K562 (cell line): Measurements from ENCODE around the gene TRIM36. TPM values are rescaled to one million over a fixed set of nuclear protein-coding genes. Genes with fewer than 3 reads are reported as not detected.

ENCODE experiments used
- CREB1 ChIP-seq, 2 experiments: sonication (generic) in 1 of 2; formaldehyde crosslinking in 1 of 2; IDR thresholded peaks; 2 replicates each; pipeline versions ENCODE4 v1.6.1 to v1.8.0; 2012 to 2022; ENCODE audit warnings: inconsistent platforms in 1 of 2, mild to moderate bottlenecking in 1 of 2, missing genetic modification reagents in 1 of 2, moderate library complexity in 1 of 2
- ETV6 ChIP-seq, 3 experiments: fragments of 150-350 bp in 1 of 3; sonication (generic) in 1 of 3; formaldehyde crosslinking in 1 of 3; IDR thresholded peaks; 2 replicates each; pipeline versions ENCODE4 v1.6.1 to v1.8.0; 2014 to 2022; ENCODE audit warnings: borderline replicate concordance in 2 of 3, low read depth in 2 of 3, antibody characterized with exemption in 1 of 3, low read length in 1 of 3, mild to moderate bottlenecking in 1 of 3, missing genetic modification reagents in 1 of 3
- HNRNPLL ChIP-seq: fragments of 200-400 bp; formaldehyde crosslinking; IDR thresholded peaks from 2 replicates; pipeline ENCODE4 v1.6.1; 2017; ENCODE audit warnings: low read length, low read depth, mild to moderate bottlenecking; ENCODE audit not compliant: poor library complexity, severe bottlenecking
- NCOA4 ChIP-seq: fragments of 450-650 bp; IDR thresholded peaks from 2 replicates; pipeline ENCODE4 v1.6.1; 2018; ENCODE audit warnings: mild to moderate bottlenecking; ENCODE audit not compliant: partially characterized antibody
- PHB ChIP-seq: fragments of 250-450 bp; sonication (Bioruptor Pico); IDR thresholded peaks from 2 replicates; pipeline ENCODE4 v1.5.0; 2021
- RBM22 ChIP-seq: fragments of 200-400 bp; formaldehyde crosslinking; IDR thresholded peaks from 2 replicates; pipeline ENCODE4 v1.6.1; 2018; ENCODE audit warnings: low read length, low read depth; ENCODE audit not compliant: poor library complexity, severe bottlenecking
- SMAD4 ChIP-seq: fragments of 250-450 bp; sonication (Bioruptor Pico); conservative IDR thresholded peaks from 2 replicates; pipeline ENCODE4 v1.8.0; 2021; ENCODE audit warnings: inconsistent platforms, mild to moderate bottlenecking, moderate library complexity
- ZNF444 ChIP-seq: fragments of 250-450 bp; sonication (Bioruptor Pico); IDR thresholded peaks from 2 replicates; pipeline ENCODE4 v1.4.0; 2020; ENCODE audit warnings: mild to moderate bottlenecking, moderate library complexity
- polyA plus RNA-seq, 8 experiments: library from polyadenylated mRNA; depleted of rRNA in 4 of 8; stranded (reverse) in 5 of 8; unstranded in 3 of 8; fragments of >200 nt; fragmentation: Nextera tagmentation in 2 of 8; fragmentation: Illumina TruSeq in 1 of 8; extraction: Ambion mirVana in 2 of 8; extraction: Trizol in 1 of 8; gene quantifications; 2 replicates each; pipeline versions ENCODE4 v1.2.1 to v1.2.3, GENCODE V29; 2011 to 2014; ENCODE audit warnings: inconsistent platforms in 1 of 8, missing spikeins in 1 of 8
- total RNA-seq, 7 experiments: library from RNA; depleted of rRNA in 6 of 7; stranded (reverse); fragments of >200 nt in 6 of 7; fragmentation: Illumina TruSeq in 2 of 7; extraction: Trizol in 2 of 7; gene quantifications; 2 replicates each; pipeline versions ENCODE4 v1.2.1 to v1.2.3, GENCODE V29; 2011 to 2021; ENCODE audit warnings: low replicate concordance in 1 of 7
- TF ChIP-seq, protein P1 (sequence below), 2 experiments: IDR thresholded peaks; 2 replicates each; pipeline ENCODE4 v1.6.1; 2012; ENCODE audit warnings: improper control_type of control experiment in 2 of 2, low read depth in 2 of 2, low read length in 2 of 2, borderline replicate concordance in 1 of 2
- TF ChIP-seq, protein P2 (sequence below), 2 experiments: fragments of 450-650 bp in 1 of 2; sonication (generic) in 1 of 2; formaldehyde crosslinking in 1 of 2; IDR thresholded peaks in 1 of 2; conservative IDR thresholded peaks in 1 of 2; 2 replicates each; pipeline versions ENCODE4 v1.6.1 to v1.8.1; 2016 to 2023; ENCODE audit warnings: mild to moderate bottlenecking in 2 of 2, moderate library complexity in 2 of 2, inconsistent platforms in 1 of 2, missing genetic modification reagents in 1 of 2
- TF ChIP-seq, protein P3 (sequence below), 2 experiments: fragments of 450-650 bp; formaldehyde crosslinking in 1 of 2; IDR thresholded peaks; 2 replicates each; pipeline versions ENCODE4 v1.4.0 to v1.6.1; 2014 to 2020; ENCODE audit warnings: mild to moderate bottlenecking in 2 of 2, borderline replicate concordance in 1 of 2, low read depth in 1 of 2

Gene TRIM36
- total and polyA plus RNA-seq, 9 of the 15 experiments (the other 6 are each of a cell fraction or from before 2014, with no cell fraction given): 0.10 to 0.71 (median 0.31) TPM

DNA sequence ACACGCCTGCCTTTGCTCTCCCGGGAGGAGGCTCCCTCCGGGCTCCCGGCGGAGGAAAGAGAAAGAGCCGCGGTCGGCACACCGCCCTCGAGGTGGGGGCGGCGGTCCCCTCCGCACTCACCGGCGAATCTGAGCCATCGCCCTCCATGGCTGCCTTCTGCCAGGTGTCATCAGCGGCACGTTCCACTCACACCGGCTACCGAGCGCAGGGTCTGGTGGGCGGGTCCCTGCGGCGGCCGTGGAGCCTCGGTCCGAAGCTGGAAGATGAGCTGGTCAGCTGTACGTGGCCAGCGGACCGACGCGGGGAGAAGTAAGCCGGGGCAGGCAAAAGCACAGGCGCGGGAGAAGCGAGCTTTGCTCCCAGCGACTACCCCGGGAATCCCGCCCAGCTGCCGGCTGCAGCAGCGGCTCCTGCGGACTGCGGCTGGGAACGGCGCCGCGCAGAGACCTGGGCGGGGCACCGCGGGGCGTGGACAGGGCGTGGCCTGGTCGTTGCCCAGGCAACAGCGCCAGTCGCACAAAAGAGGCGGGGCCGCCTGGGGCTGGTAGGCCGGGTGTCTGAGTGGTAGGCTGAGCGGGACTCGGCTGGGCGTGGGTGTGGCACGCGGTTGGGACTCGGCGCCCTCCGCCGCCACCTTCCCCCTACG, at the start of gene TRIM36 (continued):
- TF ChIP-seq, protein P1, sequence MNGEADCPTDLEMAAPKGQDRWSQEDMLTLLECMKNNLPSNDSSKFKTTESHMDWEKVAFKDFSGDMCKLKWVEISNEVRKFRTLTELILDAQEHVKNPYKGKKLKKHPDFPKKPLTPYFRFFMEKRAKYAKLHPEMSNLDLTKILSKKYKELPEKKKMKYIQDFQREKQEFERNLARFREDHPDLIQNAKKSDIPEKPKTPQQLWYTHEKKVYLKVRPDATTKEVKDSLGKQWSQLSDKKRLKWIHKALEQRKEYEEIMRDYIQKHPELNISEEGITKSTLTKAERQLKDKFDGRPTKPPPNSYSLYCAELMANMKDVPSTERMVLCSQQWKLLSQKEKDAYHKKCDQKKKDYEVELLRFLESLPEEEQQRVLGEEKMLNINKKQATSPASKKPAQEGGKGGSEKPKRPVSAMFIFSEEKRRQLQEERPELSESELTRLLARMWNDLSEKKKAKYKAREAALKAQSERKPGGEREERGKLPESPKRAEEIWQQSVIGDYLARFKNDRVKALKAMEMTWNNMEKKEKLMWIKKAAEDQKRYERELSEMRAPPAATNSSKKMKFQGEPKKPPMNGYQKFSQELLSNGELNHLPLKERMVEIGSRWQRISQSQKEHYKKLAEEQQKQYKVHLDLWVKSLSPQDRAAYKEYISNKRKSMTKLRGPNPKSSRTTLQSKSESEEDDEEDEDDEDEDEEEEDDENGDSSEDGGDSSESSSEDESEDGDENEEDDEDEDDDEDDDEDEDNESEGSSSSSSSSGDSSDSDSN (IDR thresholded peaks at IDR 0.05; ENCODE audit: borderline replicate concordance in 1 of 2, low read depth in 2 of 2, low read length in 2 of 2): peak in 1 of 2 experiments; percentile 58; a peak in 2 of 4 replicates
- TF ChIP-seq PHB (no peak), RBM22 (peak; percentile 91), SMAD4 (CRISPR knock-in tag) (peak; percentile 42; the same call in 1 of the 2 replicates), CREB1 (IDR thresholded peaks at IDR 0.05) (0 out of 2 replicates have a peak, but pooled peaks have one; percentile 26), CREB1 (CRISPR knock-in tag; IDR thresholded peaks at IDR 0.05) (0 out of 2 replicates have a peak, but pooled peaks have one; percentile 34), NCOA4 (no peak), HNRNPLL (peak; percentile 92), ETV6 (IDR thresholded peaks at IDR 0.05; ENCODE audit: borderline replicate concordance in 1 of 2, low read depth in 2 of 2, low read length in 1 of 2) (no peak), ETV6 (CRISPR knock-in tag; IDR thresholded peaks at IDR 0.05; ENCODE audit: borderline replicate concordance) (0 out of 2 replicates have a peak, but pooled peaks have one; percentile 14), ZNF444 (CRISPR knock-in tag) (no peak)
- TF ChIP-seq, protein P2, sequence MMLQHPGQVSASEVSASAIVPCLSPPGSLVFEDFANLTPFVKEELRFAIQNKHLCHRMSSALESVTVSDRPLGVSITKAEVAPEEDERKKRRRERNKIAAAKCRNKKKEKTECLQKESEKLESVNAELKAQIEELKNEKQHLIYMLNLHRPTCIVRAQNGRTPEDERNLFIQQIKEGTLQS (IDR thresholded peaks at IDR 0.05): no peak
- TF ChIP-seq, protein P2 (CRISPR knock-in tag; conservative IDR thresholded peaks at IDR 0.05): no peak
- TF ChIP-seq, protein P3, sequence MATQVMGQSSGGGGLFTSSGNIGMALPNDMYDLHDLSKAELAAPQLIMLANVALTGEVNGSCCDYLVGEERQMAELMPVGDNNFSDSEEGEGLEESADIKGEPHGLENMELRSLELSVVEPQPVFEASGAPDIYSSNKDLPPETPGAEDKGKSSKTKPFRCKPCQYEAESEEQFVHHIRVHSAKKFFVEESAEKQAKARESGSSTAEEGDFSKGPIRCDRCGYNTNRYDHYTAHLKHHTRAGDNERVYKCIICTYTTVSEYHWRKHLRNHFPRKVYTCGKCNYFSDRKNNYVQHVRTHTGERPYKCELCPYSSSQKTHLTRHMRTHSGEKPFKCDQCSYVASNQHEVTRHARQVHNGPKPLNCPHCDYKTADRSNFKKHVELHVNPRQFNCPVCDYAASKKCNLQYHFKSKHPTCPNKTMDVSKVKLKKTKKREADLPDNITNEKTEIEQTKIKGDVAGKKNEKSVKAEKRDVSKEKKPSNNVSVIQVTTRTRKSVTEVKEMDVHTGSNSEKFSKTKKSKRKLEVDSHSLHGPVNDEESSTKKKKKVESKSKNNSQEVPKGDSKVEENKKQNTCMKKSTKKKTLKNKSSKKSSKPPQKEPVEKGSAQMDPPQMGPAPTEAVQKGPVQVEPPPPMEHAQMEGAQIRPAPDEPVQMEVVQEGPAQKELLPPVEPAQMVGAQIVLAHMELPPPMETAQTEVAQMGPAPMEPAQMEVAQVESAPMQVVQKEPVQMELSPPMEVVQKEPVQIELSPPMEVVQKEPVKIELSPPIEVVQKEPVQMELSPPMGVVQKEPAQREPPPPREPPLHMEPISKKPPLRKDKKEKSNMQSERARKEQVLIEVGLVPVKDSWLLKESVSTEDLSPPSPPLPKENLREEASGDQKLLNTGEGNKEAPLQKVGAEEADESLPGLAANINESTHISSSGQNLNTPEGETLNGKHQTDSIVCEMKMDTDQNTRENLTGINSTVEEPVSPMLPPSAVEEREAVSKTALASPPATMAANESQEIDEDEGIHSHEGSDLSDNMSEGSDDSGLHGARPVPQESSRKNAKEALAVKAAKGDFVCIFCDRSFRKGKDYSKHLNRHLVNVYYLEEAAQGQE (IDR thresholded peaks at IDR 0.05; ENCODE audit: borderline replicate concordance): no peak
- TF ChIP-seq, protein P3 (CRISPR knock-in tag; IDR thresholded peaks at IDR 0.05; ENCODE audit: low read depth): peak; percentile 36; the same call in 1 of the 2 replicates
